HUES6 (cell line): ENCODE results near the gene DMBX1.

ENCODE experiments used
- H3K27ac ChIP-seq: 2 replicates; pipeline ENCODE4 v1.7.0; 2013; ENCODE audit warnings: low read depth, mild to moderate bottlenecking, low read length, inconsistent platforms
- H3K27me3 ChIP-seq: 2 replicates; pipeline ENCODE4 v1.6.1; 2013; ENCODE audit warnings: low read length; ENCODE audit not compliant: control insufficient read depth, insufficient read depth
- H3K36me3 ChIP-seq: 2 replicates; pipeline ENCODE4 v1.6.1; 2013; ENCODE audit warnings: low read length; ENCODE audit not compliant: control insufficient read depth, insufficient read depth
- H3K4me1 ChIP-seq: 2 replicates; pipeline ENCODE4 v1.6.1; 2013; ENCODE audit warnings: low read length; ENCODE audit not compliant: control insufficient read depth, insufficient read depth
- H3K4me3 ChIP-seq: 2 replicates; pipeline ENCODE4 v1.5.1; 2013; ENCODE audit warnings: low read depth, low read length
- H3K9ac ChIP-seq: one replicate; pipeline ENCODE4 v1.6.1; 2013; ENCODE audit warnings: mild to moderate bottlenecking, low read length
- H3K9me3 ChIP-seq: 2 replicates; pipeline ENCODE4 v1.6.1; 2013; ENCODE audit warnings: low read depth, low read length; ENCODE audit not compliant: control insufficient read depth, insufficient read depth

Gene DMBX1

GRCh38 chr1:46522184-46522968 lies 32.7 kb downstream of the DMBX1 start:
- Histone ChIP-seq H3K27ac (no peak overlapping the region), H3K36me3 (no peaks in the 10 kb centered on the region), H3K9me3 (no peaks in the 10 kb centered on the region), H3K4me1 (peaks cover 69% of the 10 kb centered on the region), H3K9ac (no peak overlapping the region), H3K4me3 (no peak overlapping the region), H3K27me3 (peaks cover 85% of the 10 kb centered on the region)

DNA sequence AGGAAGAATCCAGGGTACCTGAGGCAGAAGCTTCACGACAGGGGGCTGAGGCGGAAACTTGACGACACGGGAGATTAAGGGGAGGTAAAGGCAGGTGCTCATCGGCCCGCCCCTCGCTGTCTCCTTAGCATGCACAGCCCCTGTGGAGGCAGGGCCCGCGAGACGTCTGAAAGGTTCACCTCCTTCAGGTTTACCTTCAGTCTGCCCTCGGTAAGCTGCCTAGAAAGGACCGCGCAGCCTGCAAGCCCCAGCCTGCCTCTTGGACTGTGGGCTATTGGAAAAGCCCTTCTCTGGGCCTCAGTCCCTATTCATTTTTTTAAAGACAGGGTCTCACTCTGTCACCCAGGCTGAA lies 33.3 kb downstream of the DMBX1 start:
- Histone ChIP-seq H3K9ac (no peak overlapping the region), H3K27me3 (peaks cover 86% of the 10 kb centered on the region), H3K9me3 (no peaks in the 10 kb centered on the region), H3K4me1 (peaks cover 63% of the 10 kb centered on the region), H3K4me3 (no peak overlapping the region), H3K27ac (no peak overlapping the region), H3K36me3 (no peaks in the 10 kb centered on the region)

- Histone ChIP-seq H3K4me1 (peaks cover 59% of the 10 kb centered on the region), H3K9ac (no peak overlapping the region)
These were observed 34.1 kb downstream of the DMBX1 start for GRCh38 chr1:46523496-46524353.

DNA sequence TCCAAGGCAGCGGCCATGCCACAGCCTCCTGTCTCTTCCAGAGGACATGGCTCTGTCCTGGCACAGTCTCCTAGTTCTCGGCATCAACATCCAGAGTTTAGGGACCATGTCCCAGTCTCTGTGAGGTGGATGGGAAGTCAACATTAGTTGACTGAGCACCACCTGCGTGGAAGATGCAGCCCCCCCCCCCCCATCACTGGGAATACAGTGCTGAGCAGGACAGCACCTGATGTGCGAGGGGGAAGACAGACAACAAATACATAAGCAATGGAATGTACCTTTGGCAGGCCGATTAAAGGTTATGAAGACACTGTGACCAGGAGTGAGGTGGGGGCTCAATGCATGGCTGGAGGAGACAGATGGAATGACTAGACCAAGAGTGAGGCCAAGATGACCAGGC lies 35.2 kb downstream of the DMBX1 start:
- H3K27ac ChIP-seq = no peak overlapping the region
- H3K4me3 ChIP-seq = peak overlapping the region; percentile 21; the same call in 1 of the 2 replicates
- H3K4me1 ChIP-seq = peaks cover 57% of the 10 kb centered on the region
- no peaks in the 10 kb centered on the region for H3K9me3 ChIP-seq
- H3K27me3 ChIP-seq = peaks cover 92% of the 10 kb centered on the region
- no peak overlapping the region for H3K9ac ChIP-seq
- H3K36me3 ChIP-seq = no peaks in the 10 kb centered on the region

More at GRCh38 chr1:46523496-46524353, 34.1 kb downstream of the DMBX1 start:
- no peaks in the 10 kb centered on the region for H3K9me3 ChIP-seq
- no peak overlapping the region for H3K27ac ChIP-seq
- H3K4me3 ChIP-seq = no peak overlapping the region
- H3K36me3 ChIP-seq = no peaks in the 10 kb centered on the region
- peaks cover 87% of the 10 kb centered on the region for H3K27me3 ChIP-seq

GRCh38 chr1:46525253-46525983 lies 35.8 kb downstream of the DMBX1 start:
- Histone ChIP-seq H3K27me3 (peaks cover 92% of the 10 kb centered on the region), H3K4me3 (peak overlapping the region; percentile 21; the same call in 1 of the 2 replicates), H3K4me1 (peaks cover 52% of the 10 kb centered on the region)

DNA sequence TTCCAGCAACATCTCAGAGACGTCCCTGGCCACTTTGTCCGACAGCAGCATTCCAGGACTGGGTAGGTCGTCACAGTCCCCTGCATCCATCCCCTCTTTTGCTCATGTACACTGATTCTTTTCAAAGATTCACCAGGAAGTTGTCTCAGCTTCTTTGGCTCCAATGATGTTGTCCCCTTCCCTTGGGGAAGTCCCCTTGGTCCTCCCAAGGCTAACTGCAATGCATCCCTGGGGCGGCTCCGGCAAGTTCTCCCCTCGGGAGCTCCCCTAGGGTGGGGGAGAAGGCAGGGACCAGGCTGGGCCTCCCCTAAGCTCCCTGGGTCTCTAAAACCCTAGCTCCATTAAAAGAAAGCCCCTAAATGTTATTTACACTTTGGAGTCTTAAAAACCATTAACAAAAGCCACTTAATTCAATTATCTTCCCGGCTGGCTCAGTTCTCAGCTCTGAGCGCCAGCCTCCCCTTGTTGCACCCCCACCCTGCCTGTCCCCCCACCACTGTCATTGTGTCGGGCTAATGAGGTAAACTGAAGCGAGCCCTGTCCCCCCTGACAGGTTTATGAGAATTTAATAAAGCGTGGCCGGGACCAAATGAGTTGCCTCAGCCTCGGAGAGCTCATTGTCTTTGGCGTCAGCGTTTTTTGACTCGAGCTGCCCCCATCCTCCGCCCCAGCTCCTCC lies 36.5 kb downstream of the DMBX1 start:
- no peak overlapping the region for H3K27ac ChIP-seq
- H3K36me3 ChIP-seq = no peaks in the 10 kb centered on the region
- no peak overlapping the region; the same call in 1 of the 2 replicates for H3K4me3 ChIP-seq
- no peaks in the 10 kb centered on the region for H3K9me3 ChIP-seq
- no peak overlapping the region for H3K9ac ChIP-seq
- H3K27me3 ChIP-seq = peaks cover 95% of the 10 kb centered on the region
- peaks cover 53% of the 10 kb centered on the region for H3K4me1 ChIP-seq

More at GRCh38 chr1:46525253-46525983, 35.8 kb downstream of the DMBX1 start:
- H3K36me3 ChIP-seq = no peaks in the 10 kb centered on the region
- no peaks in the 10 kb centered on the region for H3K9me3 ChIP-seq
- no peak overlapping the region for H3K9ac ChIP-seq
- no peak overlapping the region for H3K27ac ChIP-seq

- Histone ChIP-seq H3K36me3 (no peaks in the 10 kb centered on the region), H3K9me3 (no peaks in the 10 kb centered on the region), H3K27me3 (peaks cover 100% of the 10 kb centered on the region), H3K9ac (no peak overlapping the region), H3K27ac (no peak overlapping the region), H3K4me3 (no peak overlapping the region; the same call in 1 of the 2 replicates), H3K4me1 (peaks cover 53% of the 10 kb centered on the region)
These were observed 37.2 kb downstream of the DMBX1 start for GRCh38 chr1:46526691-46527291.

- Histone ChIP-seq H3K9me3 (no peaks in the 10 kb centered on the region), H3K27me3 (peaks cover 100% of the 10 kb centered on the region), H3K36me3 (no peaks in the 10 kb centered on the region), H3K27ac (no peak overlapping the region), H3K4me1 (peaks cover 44% of the 10 kb centered on the region), H3K4me3 (no peak overlapping the region), H3K9ac (no peak overlapping the region)
These were observed 38.0 kb downstream of the DMBX1 start for GRCh38 chr1:46527474-46528296.

- no peak overlapping the region for H3K9ac ChIP-seq
- peaks cover 39% of the 10 kb centered on the region for H3K4me1 ChIP-seq
- H3K9me3 ChIP-seq = no peaks in the 10 kb centered on the region
- no peak overlapping the region for H3K4me3 ChIP-seq
- H3K27ac ChIP-seq = no peak overlapping the region
- H3K36me3 ChIP-seq = no peaks in the 10 kb centered on the region
- peaks cover 100% of the 10 kb centered on the region for H3K27me3 ChIP-seq
These were observed 38.8 kb downstream of the DMBX1 start for GRCh38 chr1:46528297-46528955.
